ENCODE results near the gene CAB39L. TPM values are rescaled to one million over a fixed set of nuclear protein-coding genes. Genes with fewer than 3 reads are reported as not detected.

The CAB39L gene
- polyA plus RNA-seq, 1 donor (not counting 4 experiments of a cell fraction or from before 2014, with no cell fraction given) = 10.1 TPM

- Histone ChIP-seq H3K4me3 (ENCODE audit: control insufficient read depth in 2 of 3, extremely low read depth in 1 of 3, insufficient read depth in 2 of 3, low read depth in 1 of 3, low read length in 3 of 3) (no peak overlapping the region), H3K27me3 (ENCODE audit: control insufficient read depth, extremely low read depth, insufficient read depth, low read length) (no peaks in the 10 kb centered on the region), H3K9me1 (ENCODE audit: control insufficient read depth, extremely low read depth, insufficient read depth, low read length) (no peaks in the 10 kb centered on the region), H3K4me1 (ENCODE audit: control insufficient read depth, extremely low read depth, insufficient read depth, low read length) (peaks cover 14% of the 10 kb centered on the region), H3K36me3 (ENCODE audit: control insufficient read depth in 2 of 2, extremely low read depth in 1 of 2, insufficient read depth in 2 of 2, low read length in 2 of 2) (no peaks in the 10 kb centered on the region), H3K27ac (ENCODE audit: control insufficient read depth, insufficient read depth, low read length) (no peak overlapping the region), H4K20me1 (ENCODE audit: control insufficient read depth, extremely low read depth, insufficient read depth, low read length) (no peaks in the 10 kb centered on the region), H3K9me3 (ENCODE audit: control insufficient read depth, low read depth, low read length) (no peaks in the 10 kb centered on the region), H3K4me2 (ENCODE audit: control insufficient read depth, extremely low read depth, insufficient read depth, low read depth, low read length) (no peak overlapping the region), H3K79me2 (ENCODE audit: control insufficient read depth, insufficient read depth, low read length) (no peaks in the 10 kb centered on the region), H2AFZ (ENCODE audit: control insufficient read depth, low read length) (no peak overlapping the region), H3K9ac (ENCODE audit: control insufficient read depth, extremely low read depth, insufficient read depth, low read length) (no peak overlapping the region)
- FAIRE-seq = no peak
- dilution Hi-C loops (cut with MboI; ENCODE audit: extremely low pct_ligation_motif_present, low sequenced_read_pairs) = loop anchor here (25.0 kb wide), 1 partner anchor 121 kb away; the partner anchor contains the start of genes CAB39L and SETDB2
- TF ChIP-seq CTCF (optimal IDR thresholded peaks at IDR 0.05 in 1 of 3, IDR thresholded peaks at IDR 0.05 in 1 of 3, conservative IDR thresholded peaks at IDR 0.05 in 1 of 3; ENCODE audit: extremely low read depth in 1 of 3, insufficient read depth in 2 of 3, low read length in 3 of 3) (no peak), EZH2 (IDR thresholded peaks at IDR 0.05; ENCODE audit: low read length) (no peak)
- no peak for DNase-seq (ENCODE audit: low read depth, low spot score)
Measured at GRCh38 chr13:49315756-49316482, 127.9 kb downstream of the CAB39L start.

- DNase-seq (ENCODE audit: low read depth, low spot score) = no peak
- Histone ChIP-seq H3K79me2 (ENCODE audit: control insufficient read depth, insufficient read depth, low read length) (no peaks in the 10 kb centered on the region), H3K36me3 (ENCODE audit: control insufficient read depth in 2 of 2, extremely low read depth in 1 of 2, insufficient read depth in 2 of 2, low read length in 2 of 2) (peaks cover 0 to under 1% of the 10 kb centered on the region in 2 experiments), H3K4me3 (ENCODE audit: control insufficient read depth in 2 of 3, extremely low read depth in 1 of 3, insufficient read depth in 2 of 3, low read depth in 1 of 3, low read length in 3 of 3) (no peak overlapping the region), H3K9ac (ENCODE audit: control insufficient read depth, extremely low read depth, insufficient read depth, low read length) (no peak overlapping the region), H3K27me3 (ENCODE audit: control insufficient read depth, extremely low read depth, insufficient read depth, low read length) (no peaks in the 10 kb centered on the region), H3K4me1 (ENCODE audit: control insufficient read depth, extremely low read depth, insufficient read depth, low read length) (peaks cover 14% of the 10 kb centered on the region), H3K9me1 (ENCODE audit: control insufficient read depth, extremely low read depth, insufficient read depth, low read length) (no peaks in the 10 kb centered on the region), H3K27ac (ENCODE audit: control insufficient read depth, insufficient read depth, low read length) (no peak overlapping the region), H3K9me3 (ENCODE audit: control insufficient read depth, low read depth, low read length) (no peaks in the 10 kb centered on the region), H3K4me2 (ENCODE audit: control insufficient read depth, extremely low read depth, insufficient read depth, low read depth, low read length) (no peak overlapping the region), H2AFZ (ENCODE audit: control insufficient read depth, low read length) (no peak overlapping the region), H4K20me1 (ENCODE audit: control insufficient read depth, extremely low read depth, insufficient read depth, low read length) (no peaks in the 10 kb centered on the region)
- TF ChIP-seq CTCF (optimal IDR thresholded peaks at IDR 0.05 in 1 of 3, IDR thresholded peaks at IDR 0.05 in 1 of 3, conservative IDR thresholded peaks at IDR 0.05 in 1 of 3; ENCODE audit: extremely low read depth in 1 of 3, insufficient read depth in 2 of 3, low read length in 3 of 3) (no peak), EZH2 (IDR thresholded peaks at IDR 0.05; ENCODE audit: low read length) (no peak)
- dilution Hi-C loops (cut with MboI; ENCODE audit: extremely low pct_ligation_motif_present, low sequenced_read_pairs) = loop anchor here (25.0 kb wide), 1 partner anchor 122 kb away; the partner anchor contains the start of genes CAB39L and SETDB2
- FAIRE-seq = no peak
Measured at GRCh38 chr13:49315036-49315565, 128.8 kb downstream of the CAB39L start.

All from keratinocyte (primary cell).